Neural progenitor cell (in vitro differentiated cells): ENCODE results near the gene DMTF1.
A peak's percentile ranks its signal among the peaks of the same experiment; 100 is the strongest.

ENCODE experiments used
- CTCF ChIP-seq: fragments of 200-600 bp; sonication (generic); IDR thresholded peaks from 2 replicates; pipeline ENCODE4 v1.5.1; 2017; ENCODE audit warnings: antibody characterized with exemption, mild to moderate bottlenecking
- EZH2 ChIP-seq: fragments of 200-600 bp; sonication (generic); IDR thresholded peaks from 2 replicates; pipeline ENCODE4 v1.6.1; 2017; ENCODE audit warnings: antibody characterized with exemption, mild to moderate bottlenecking, moderate library complexity
- EZH2phosphoT487 ChIP-seq: fragments of 200-600 bp; sonication (generic); IDR thresholded peaks from 2 replicates; pipeline ENCODE4 v1.6.1; 2017; ENCODE audit warnings: antibody characterized with exemption

GRCh38 chr7:87220734-87221215 lies 68.5 kb downstream of the DMTF1 start:
- no peak for TF ChIP-seq CTCF
- peak; percentile 40 for TF ChIP-seq EZH2
- no peak for TF ChIP-seq EZH2phosphoT487
